Colonic mucosa (tissue), 4 donors: Measurements from ENCODE around the gene ZFYVE1. TPM values are rescaled to one million over a fixed set of nuclear protein-coding genes. Genes with fewer than 3 reads are reported as not detected.

Experiments
- DNase-seq: peaks from one replicate; pipeline ENCODE4 v3.0.0-alpha.2; 2020
- H3K27ac ChIP-seq: fragments of 200-600 bp; one replicate; pipeline ENCODE4 v1.8.0; 2021
- H3K27me3 ChIP-seq: fragments of 200-600 bp; one replicate; pipeline ENCODE4 v1.8.0; 2021
- H3K36me3 ChIP-seq: fragments of 200-600 bp; one replicate; pipeline ENCODE4 v1.8.0; 2021
- H3K4me1 ChIP-seq: fragments of 200-600 bp; one replicate; pipeline ENCODE4 v1.8.0; 2021; ENCODE audit warnings: mild to moderate bottlenecking
- H3K4me3 ChIP-seq: fragments of 200-600 bp; one replicate; pipeline ENCODE4 v1.8.0; 2021
- H3K9ac ChIP-seq, 2 donors: one replicate each; pipeline ENCODE4 v1.7.0; 2013; ENCODE audit warnings: control low read depth in 2 of 2, low read depth in 2 of 2, low read length in 2 of 2
- H3K9me3 ChIP-seq: fragments of 200-600 bp; one replicate; pipeline ENCODE4 v1.8.0; 2021
- intact Hi-C: fragments of 100-400 bp; cut with DNase I; formaldehyde crosslinking; loops from one replicate; pipeline ENCODE4 v1.14.1; 2022
- total RNA-seq, 2 donors: library from RNA; stranded (reverse); fragmentation: NEBNext Ultra II Directional in 1 of 2; extraction: Animal tissue kit (Norgen Biotek cat#: 25700) in 1 of 2; gene quantifications; one replicate each; pipeline ENCODE4 v1.2.1, GENCODE V29; 2021
- TF ChIP-seq, protein P1 (sequence below): fragments of 200-600 bp; IDR thresholded peaks from one replicate; pipeline ENCODE4 v1.8.0; 2022; ENCODE audit warnings: antibody characterized with exemption, mild to moderate bottlenecking
- donor health status: healthy.
- donor health status: DM: no; HTN: no; CAD: no.
- donor health status: DM: no; HTN: no; CAD: no.

The ZFYVE1 gene
- total RNA-seq, 2 donors from 2014 or later = 11.7 to 17.5 TPM

DNA sequence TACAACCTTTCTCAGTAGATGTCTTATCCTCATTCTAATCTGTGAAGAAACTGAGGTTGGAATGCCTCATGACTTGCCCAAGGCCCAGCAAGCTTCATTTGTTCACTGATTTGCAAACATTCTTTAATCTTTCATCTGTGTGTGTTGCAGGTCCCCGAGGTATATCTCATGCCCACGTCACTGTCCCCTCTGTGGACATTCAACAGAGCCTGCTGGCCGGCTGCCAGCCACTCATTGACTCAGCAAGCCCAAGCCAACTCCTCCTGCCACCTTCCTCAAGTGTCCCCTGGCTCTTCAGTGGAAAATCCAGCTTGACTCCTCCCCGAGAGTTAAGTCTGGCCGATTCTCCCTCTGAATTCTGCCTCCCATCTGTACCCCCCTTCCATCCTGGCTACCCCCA is 102.6 kb downstream of the ZFYVE1 start:
- Histone ChIP-seq H3K4me1 (no peaks in the 10 kb centered on the region), H3K9ac (no peak overlapping the region), H3K9me3 (no peaks in the 10 kb centered on the region), H3K27me3 (no peaks in the 10 kb centered on the region), H3K27ac (no peak overlapping the region), H3K36me3 (no peaks in the 10 kb centered on the region), H3K4me3 (no peak overlapping the region)
- intact Hi-C loops = no loop called here
- TF ChIP-seq, protein P1, sequence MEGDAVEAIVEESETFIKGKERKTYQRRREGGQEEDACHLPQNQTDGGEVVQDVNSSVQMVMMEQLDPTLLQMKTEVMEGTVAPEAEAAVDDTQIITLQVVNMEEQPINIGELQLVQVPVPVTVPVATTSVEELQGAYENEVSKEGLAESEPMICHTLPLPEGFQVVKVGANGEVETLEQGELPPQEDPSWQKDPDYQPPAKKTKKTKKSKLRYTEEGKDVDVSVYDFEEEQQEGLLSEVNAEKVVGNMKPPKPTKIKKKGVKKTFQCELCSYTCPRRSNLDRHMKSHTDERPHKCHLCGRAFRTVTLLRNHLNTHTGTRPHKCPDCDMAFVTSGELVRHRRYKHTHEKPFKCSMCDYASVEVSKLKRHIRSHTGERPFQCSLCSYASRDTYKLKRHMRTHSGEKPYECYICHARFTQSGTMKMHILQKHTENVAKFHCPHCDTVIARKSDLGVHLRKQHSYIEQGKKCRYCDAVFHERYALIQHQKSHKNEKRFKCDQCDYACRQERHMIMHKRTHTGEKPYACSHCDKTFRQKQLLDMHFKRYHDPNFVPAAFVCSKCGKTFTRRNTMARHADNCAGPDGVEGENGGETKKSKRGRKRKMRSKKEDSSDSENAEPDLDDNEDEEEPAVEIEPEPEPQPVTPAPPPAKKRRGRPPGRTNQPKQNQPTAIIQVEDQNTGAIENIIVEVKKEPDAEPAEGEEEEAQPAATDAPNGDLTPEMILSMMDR = no peak
- DNase-seq = no peak

DNA sequence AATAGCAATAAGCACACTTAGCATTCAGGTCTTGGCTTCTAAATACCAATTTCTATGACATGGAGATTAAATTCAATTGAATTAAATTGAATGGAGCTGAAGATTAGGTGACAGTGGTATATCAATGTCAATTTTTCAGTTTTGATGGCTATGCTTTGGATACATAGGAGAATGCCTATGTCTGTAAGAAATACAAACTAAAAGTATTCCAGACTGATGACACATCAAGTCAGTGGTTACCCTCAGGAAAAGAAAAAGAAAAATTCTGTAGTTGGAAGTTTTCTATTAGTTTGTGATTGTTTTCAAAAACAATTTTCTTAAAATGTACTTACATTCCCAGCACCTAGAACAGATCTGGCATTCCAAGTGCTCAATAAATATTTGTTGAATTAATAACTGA is 105.5 kb downstream of the ZFYVE1 start:
- no peak for DNase-seq
- Histone ChIP-seq H3K27ac (no peak overlapping the region), H3K27me3 (no peaks in the 10 kb centered on the region), H3K36me3 (no peaks in the 10 kb centered on the region), H3K4me1 (no peaks in the 10 kb centered on the region), H3K9me3 (no peaks in the 10 kb centered on the region), H3K9ac (no peak overlapping the region), H3K4me3 (no peak overlapping the region)
- TF ChIP-seq, protein P1 = no peak
- intact Hi-C loops = no loop called here

DNA sequence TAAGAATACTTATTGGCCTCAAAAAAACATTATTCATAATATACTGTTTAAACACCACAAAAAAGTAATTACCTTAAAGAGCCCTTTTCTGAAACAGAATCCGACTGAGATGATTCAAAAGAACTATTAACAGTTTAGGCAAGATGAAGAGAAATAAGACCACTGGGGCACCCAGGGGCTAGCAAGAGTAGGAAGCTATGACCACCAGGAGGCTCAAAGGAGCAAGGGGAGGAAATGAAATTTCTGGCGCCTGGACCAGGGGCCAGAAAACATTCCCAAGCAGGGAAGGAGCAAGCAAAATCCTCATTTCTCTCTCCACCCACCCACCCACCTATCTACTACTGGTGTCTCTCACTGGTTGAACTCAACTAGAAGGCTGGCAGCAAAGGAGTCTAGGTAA is 106.9 kb downstream of the ZFYVE1 start:
- DNase-seq = no peak
- Histone ChIP-seq H3K36me3 (no peaks in the 10 kb centered on the region), H3K9ac (no peak overlapping the region), H3K4me3 (no peak overlapping the region), H3K27me3 (no peaks in the 10 kb centered on the region), H3K27ac (no peak overlapping the region), H3K4me1 (no peaks in the 10 kb centered on the region), H3K9me3 (no peaks in the 10 kb centered on the region)
- intact Hi-C loops = no loop called here
- TF ChIP-seq, protein P1 = no peak

Other genes with a start within 250 kb of the ZFYVE1 start
- gene DPF3, start 133.0 kb downstream of the ZFYVE1 start, total RNA-seq = 10 to 100 TPM in 1 of 2 donors, 1 to 10 TPM in 1; 6.7 to 14.0 TPM
- 10 to 100 TPM in 1 of 2 donors, 1 to 10 TPM in 1; 8.3 to 11.3 TPM for gene DCAF4, start 100.6 kb downstream of the ZFYVE1 start, total RNA-seq
- gene RBM25, start 31.4 kb upstream of the ZFYVE1 start, total RNA-seq = 10 to 100 TPM; 57.0 to 62.8 TPM
- gene PSEN1, start 109.4 kb upstream of the ZFYVE1 start, total RNA-seq = 100 to 1,000 TPM in 1 of 2 donors, 10 to 100 TPM in 1; 76.4 to 103 TPM
- 1 to 10 TPM; 3.2 to 4.3 TPM for gene PAPLN, start 210.4 kb upstream of the ZFYVE1 start, total RNA-seq